HepG2 (cell line): ENCODE measurements around the gene HK3. TPM values are rescaled to one million over a fixed set of nuclear protein-coding genes. Genes with fewer than 3 reads are reported as not detected.
A peak's percentile ranks its signal among the peaks of the same experiment; 100 is the strongest.

ENCODE experiments used
- GABPA ChIP-seq, 2 experiments: IDR thresholded peaks; 2 replicates each; pipeline ENCODE4 v1.6.1; 2011 to 2016; ENCODE audit warnings: low read depth in 2 of 2, low read length in 1 of 2, missing biosample characterization in 1 of 2, missing genetic modification characterization in 1 of 2
- ISL2 ChIP-seq: sonication (generic); formaldehyde crosslinking; IDR thresholded peaks from 2 replicates; pipeline ENCODE4 v1.5.0; 2020; ENCODE audit warnings: missing genetic modification reagents
- KLF9 ChIP-seq: IDR thresholded peaks from 2 replicates; pipeline ENCODE4 v1.6.1; 2016; ENCODE audit warnings: low read depth
- LCORL ChIP-seq, 2 experiments: fragments of 450-650 bp in 1 of 2; sonication (generic) in 1 of 2; formaldehyde crosslinking in 1 of 2; IDR thresholded peaks; 2 replicates each; pipeline versions ENCODE4 v1.5.0 to v1.6.1; 2017 to 2020; ENCODE audit warnings: antibody characterized with exemption in 1 of 2, missing genetic modification reagents in 1 of 2
- NFIB ChIP-seq: sonication (generic); formaldehyde crosslinking; IDR thresholded peaks from 2 replicates; pipeline ENCODE4 v1.9.0; 2021; ENCODE audit warnings: missing genetic modification reagents, mild to moderate bottlenecking, borderline replicate concordance
- THAP9 ChIP-seq: sonication (generic); formaldehyde crosslinking; IDR thresholded peaks from 2 replicates; pipeline ENCODE4; 2020; ENCODE audit warnings: missing genetic modification reagents, mild to moderate bottlenecking, borderline replicate concordance
- YY1 ChIP-seq: IDR thresholded peaks from 2 replicates; pipeline ENCODE4 v1.6.1; 2011; ENCODE audit warnings: low read length, low read depth, moderate library complexity, mild to moderate bottlenecking; ENCODE audit not compliant: insufficient read depth, insufficient replicate concordance
- ZC3H13 ChIP-seq: sonication (generic); formaldehyde crosslinking; IDR thresholded peaks from 2 replicates; pipeline ENCODE4 v1.8.1; 2023; ENCODE audit warnings: mild to moderate bottlenecking, missing genetic modification reagents, moderate library complexity
- ZFP91 ChIP-seq: sonication (generic); formaldehyde crosslinking; IDR thresholded peaks from 2 replicates; pipeline ENCODE4 v1.9.0; 2022; ENCODE audit warnings: missing genetic modification reagents, mild to moderate bottlenecking, borderline replicate concordance
- ZNF136 ChIP-seq: sonication (generic); formaldehyde crosslinking; IDR thresholded peaks from 2 replicates; pipeline ENCODE4 v1.8.1; 2022; ENCODE audit warnings: low read depth, mild to moderate bottlenecking, moderate library complexity, missing genetic modification reagents
- ZNF207 ChIP-seq: fragments of 450-650 bp; IDR thresholded peaks from 2 replicates; pipeline ENCODE4 v1.6.1; 2016; ENCODE audit warnings: antibody characterized with exemption, borderline replicate concordance
- ZNF431 ChIP-seq: sonication (generic); formaldehyde crosslinking; IDR thresholded peaks from 2 replicates; pipeline ENCODE4 v1.9.0; 2022; ENCODE audit warnings: missing genetic modification reagents, low read depth, mild to moderate bottlenecking, borderline replicate concordance
- ZNF546 ChIP-seq: sonication (generic); formaldehyde crosslinking; conservative IDR thresholded peaks from 2 replicates; pipeline ENCODE4 v1.8.1; 2023; ENCODE audit warnings: mild to moderate bottlenecking, missing genetic modification reagents
- ZNF549 ChIP-seq: sonication (generic); formaldehyde crosslinking; IDR thresholded peaks from 2 replicates; pipeline ENCODE4 v1.5.0; 2020; ENCODE audit warnings: missing genetic modification reagents
- ZNF740 ChIP-seq: sonication (generic); formaldehyde crosslinking; IDR thresholded peaks from 2 replicates; pipeline ENCODE4 v1.4.0; 2020; ENCODE audit warnings: missing genetic modification reagents
- ZNF777 ChIP-seq: sonication (generic); formaldehyde crosslinking; IDR thresholded peaks from 2 replicates; pipeline ENCODE4 v1.4.0; 2020; ENCODE audit warnings: missing genetic modification reagents
- ZNF790 ChIP-seq: sonication (generic); formaldehyde crosslinking; IDR thresholded peaks from 2 replicates; pipeline ENCODE4 v1.8.0; 2022; ENCODE audit warnings: missing genetic modification reagents, mild to moderate bottlenecking, borderline replicate concordance
- polyA plus RNA-seq, 8 experiments: library from polyadenylated mRNA; depleted of rRNA in 3 of 8; stranded (reverse) in 7 of 8; unstranded in 1 of 8; fragments of >200 nt; fragmentation: Illumina TruSeq in 4 of 8; extraction: Trizol in 4 of 8; gene quantifications; 2 replicates each; pipeline versions ENCODE4 v1.2.1 to v1.2.3, GENCODE V29; 2011 to 2016; ENCODE audit warnings: low read depth in 4 of 8, missing spikeins in 1 of 8, mixed read lengths in 1 of 8; ENCODE audit not compliant: insufficient read depth in 1 of 8
- total RNA-seq, 5 experiments: library from RNA; depleted of rRNA; stranded (reverse); fragments of >200 nt; fragmentation: Illumina TruSeq; extraction: Trizol; gene quantifications; 2 replicates each; pipeline ENCODE4 v1.2.3, GENCODE V29; 2016; ENCODE audit warnings: low read depth in 1 of 5
- TF ChIP-seq, protein P1 (sequence below): sonication (generic); formaldehyde crosslinking; conservative IDR thresholded peaks from 2 replicates; pipeline ENCODE4 v1.8.0; 2022; ENCODE audit warnings: mild to moderate bottlenecking, moderate library complexity, missing genetic modification reagents
- TF ChIP-seq, protein P2 (sequence below): sonication (generic); formaldehyde crosslinking; conservative IDR thresholded peaks from 2 replicates; pipeline ENCODE4 v1.5.0; 2020; ENCODE audit warnings: missing genetic modification reagents
- TF ChIP-seq, protein P3 (sequence below): IDR thresholded peaks from 2 replicates; pipeline ENCODE4 v1.6.1; 2018; ENCODE audit warnings: missing genetic modification reagents

The HK3 gene
- total and polyA plus RNA-seq, 2 of the 13 experiments (the other 11 are each of a cell fraction or from before 2014, with no cell fraction given) = not detected

DNA sequence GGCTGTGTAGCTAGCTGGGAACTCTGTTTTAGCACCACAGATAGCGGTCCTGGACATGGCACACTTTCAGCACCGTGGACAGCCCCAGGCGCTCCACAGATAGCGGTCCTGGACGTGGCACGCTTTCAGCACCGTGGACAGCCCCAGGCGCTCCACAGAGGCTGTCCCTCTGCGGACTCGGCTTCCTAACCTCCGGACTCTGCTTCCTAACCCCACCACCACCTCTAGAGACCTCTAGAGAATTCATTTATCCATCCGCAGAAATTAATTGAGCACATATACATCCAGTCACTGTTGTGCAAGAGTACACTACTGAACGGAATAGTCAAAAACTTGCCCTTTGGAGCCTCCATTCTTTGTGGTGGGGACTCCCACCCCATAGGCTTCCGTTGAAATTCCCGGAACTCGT lies 61.4 kb downstream of the HK3 start (continued):
- TF ChIP-seq, protein P1, sequence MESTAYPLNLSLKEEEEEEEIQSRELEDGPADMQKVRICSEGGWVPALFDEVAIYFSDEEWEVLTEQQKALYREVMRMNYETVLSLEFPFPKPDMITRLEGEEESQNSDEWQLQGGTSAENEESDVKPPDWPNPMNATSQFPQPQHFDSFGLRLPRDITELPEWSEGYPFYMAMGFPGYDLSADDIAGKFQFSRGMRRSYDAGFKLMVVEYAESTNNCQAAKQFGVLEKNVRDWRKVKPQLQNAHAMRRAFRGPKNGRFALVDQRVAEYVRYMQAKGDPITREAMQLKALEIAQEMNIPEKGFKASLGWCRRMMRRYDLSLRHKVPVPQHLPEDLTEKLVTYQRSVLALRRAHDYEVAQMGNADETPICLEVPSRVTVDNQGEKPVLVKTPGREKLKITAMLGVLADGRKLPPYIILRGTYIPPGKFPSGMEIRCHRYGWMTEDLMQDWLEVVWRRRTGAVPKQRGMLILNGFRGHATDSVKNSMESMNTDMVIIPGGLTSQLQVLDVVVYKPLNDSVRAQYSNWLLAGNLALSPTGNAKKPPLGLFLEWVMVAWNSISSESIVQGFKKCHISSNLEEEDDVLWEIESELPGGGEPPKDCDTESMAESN (CRISPR knock-in tag) = peak; percentile 100
- TF ChIP-seq GABPA (IDR thresholded peaks at IDR 0.05; ENCODE audit: low read depth, low read length) = no peak
- TF ChIP-seq GABPA (CRISPR knock-in tag; IDR thresholded peaks at IDR 0.05; ENCODE audit: low read depth) = peak; percentile 80
- TF ChIP-seq ISL2 (CRISPR knock-in tag) = peak; percentile 99
- TF ChIP-seq ZNF549 (CRISPR knock-in tag) = peak; percentile 98
- TF ChIP-seq ZNF207 = no peak
- peak; percentile 53; the same call in 1 of the 2 replicates for TF ChIP-seq NFIB (CRISPR knock-in tag)
- peak; percentile 100 for TF ChIP-seq ZNF136 (CRISPR knock-in tag)
- TF ChIP-seq ZC3H13 = peak; percentile 100
- no peak for TF ChIP-seq LCORL (IDR thresholded peaks at IDR 0.05)
- peak; percentile 97 for TF ChIP-seq LCORL (CRISPR knock-in tag; IDR thresholded peaks at IDR 0.05)
- peak; percentile 100 for TF ChIP-seq ZNF790 (CRISPR knock-in tag)
- TF ChIP-seq ZNF777 (CRISPR knock-in tag) = peak; percentile 97
- peak; percentile 97 for TF ChIP-seq THAP9 (CRISPR knock-in tag)
- TF ChIP-seq, protein P2, sequence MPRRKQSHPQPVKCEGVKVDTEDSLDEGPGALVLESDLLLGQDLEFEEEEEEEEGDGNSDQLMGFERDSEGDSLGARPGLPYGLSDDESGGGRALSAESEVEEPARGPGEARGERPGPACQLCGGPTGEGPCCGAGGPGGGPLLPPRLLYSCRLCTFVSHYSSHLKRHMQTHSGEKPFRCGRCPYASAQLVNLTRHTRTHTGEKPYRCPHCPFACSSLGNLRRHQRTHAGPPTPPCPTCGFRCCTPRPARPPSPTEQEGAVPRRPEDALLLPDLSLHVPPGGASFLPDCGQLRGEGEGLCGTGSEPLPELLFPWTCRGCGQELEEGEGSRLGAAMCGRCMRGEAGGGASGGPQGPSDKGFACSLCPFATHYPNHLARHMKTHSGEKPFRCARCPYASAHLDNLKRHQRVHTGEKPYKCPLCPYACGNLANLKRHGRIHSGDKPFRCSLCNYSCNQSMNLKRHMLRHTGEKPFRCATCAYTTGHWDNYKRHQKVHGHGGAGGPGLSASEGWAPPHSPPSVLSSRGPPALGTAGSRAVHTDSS = no peak
- TF ChIP-seq, protein P3, sequence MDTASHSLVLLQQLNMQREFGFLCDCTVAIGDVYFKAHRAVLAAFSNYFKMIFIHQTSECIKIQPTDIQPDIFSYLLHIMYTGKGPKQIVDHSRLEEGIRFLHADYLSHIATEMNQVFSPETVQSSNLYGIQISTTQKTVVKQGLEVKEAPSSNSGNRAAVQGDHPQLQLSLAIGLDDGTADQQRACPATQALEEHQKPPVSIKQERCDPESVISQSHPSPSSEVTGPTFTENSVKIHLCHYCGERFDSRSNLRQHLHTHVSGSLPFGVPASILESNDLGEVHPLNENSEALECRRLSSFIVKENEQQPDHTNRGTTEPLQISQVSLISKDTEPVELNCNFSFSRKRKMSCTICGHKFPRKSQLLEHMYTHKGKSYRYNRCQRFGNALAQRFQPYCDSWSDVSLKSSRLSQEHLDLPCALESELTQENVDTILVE (CRISPR knock-in tag) = peak; percentile 100
- peak; percentile 100 for TF ChIP-seq ZNF546 (CRISPR knock-in tag)
- TF ChIP-seq YY1 = peak; percentile 43
- peak; percentile 95 for TF ChIP-seq ZFP91 (CRISPR knock-in tag)
- TF ChIP-seq KLF9 (CRISPR knock-in tag) = peak; percentile 100
- peak; percentile 100 for TF ChIP-seq ZNF431 (CRISPR knock-in tag)
- TF ChIP-seq ZNF740 (CRISPR knock-in tag) = peak; percentile 97
